HepG2 (cell line): ENCODE measurements around the gene SOHLH2. TPM values are rescaled to one million over a fixed set of nuclear protein-coding genes. Genes with fewer than 3 reads are reported as not detected.

Source experiments
- ATAC-seq: fragments of 200-7000 bp; cut with Tn5 transposase; 3 replicates; pipeline ENCODE4 v1.9.1; 2020; ENCODE audit warnings: mild to moderate bottlenecking, moderate library complexity
- BruUV-seq: library from RNA; stranded (reverse); fragments of 400-500 nt; replicated peaks from 2 replicates; lab custom pipeline; 2021; lab: Mats Ljungman, UMichigan
- CTCF ChIA-PET: fragments of 300-600 bp; formaldehyde crosslinking; extraction: SDS; loops from one replicate; lab custom pipeline; 2021; ENCODE audit warnings: low total read pairs, inconsistent platforms, low intra/inter-chr PET ratio; lab: Yijun Ruan, JAX
- POLR2A ChIA-PET: fragments of 350-600 bp; sonication (Branson Sonifier 250); formaldehyde crosslinking; loops from one replicate; lab custom pipeline; 2020; ENCODE audit warnings: antibody characterized with exemption, inconsistent platforms; lab: Yijun Ruan, JAX
- DNase-seq: peaks from one replicate; pipeline ENCODE4 v3.0.0-alpha.2; 2015; ENCODE audit warnings: low spot score
- FAIRE-seq: peaks from 3 replicates; lab custom pipeline; 2011; peaks lifted over from hg19 to GRCh38; lab: Jason Lieb, UNC
- H2AFZ ChIP-seq: one replicate; pipeline ENCODE4 v1.6.1; 2011; ENCODE audit warnings: low read length, inconsistent platforms
- H3K27ac ChIP-seq: fragments of 300-600 bp; 3 replicates; pipeline ENCODE4 v1.8.0; 2011; ENCODE audit warnings: mixed run types, mild to moderate bottlenecking, mixed read lengths, low read length, inconsistent platforms; ENCODE audit not compliant: insufficient read depth; ENCODE audit errors: extremely low read length
- H3K27me3 ChIP-seq, 2 experiments: fragments of 200-600 bp in 1 of 2; 2 replicates in 1 of 2; 3 replicates in 1 of 2; pipeline versions ENCODE4 v1.6.0 to v1.8.0; 2011; ENCODE audit warnings: low read length in 2 of 2, mild to moderate bottlenecking in 2 of 2, moderate library complexity in 2 of 2, inconsistent platforms in 1 of 2; ENCODE audit not compliant: insufficient read depth in 2 of 2, control insufficient read depth in 1 of 2
- H3K36me3 ChIP-seq, 2 experiments: fragments of 200-600 bp in 1 of 2; replicated peaks in 1 of 2; 2 replicates in 1 of 2; 3 replicates in 1 of 2; pipeline versions ENCODE4 v1.5.1 to v1.8.0; 2011; ENCODE audit warnings: low read length in 2 of 2, inconsistent platforms in 1 of 2; ENCODE audit not compliant: insufficient read depth in 2 of 2, control insufficient read depth in 1 of 2
- H3K4me1 ChIP-seq: 2 replicates; pipeline ENCODE4 v1.5.1; 2012; ENCODE audit warnings: low read length, inconsistent platforms; ENCODE audit not compliant: insufficient read depth
- H3K4me2 ChIP-seq: 2 replicates; pipeline ENCODE4 v1.6.0; 2011; ENCODE audit warnings: low read depth, low read length, inconsistent platforms
- H3K4me3 ChIP-seq, 3 experiments: fragments of 200-600 bp in 1 of 3; sonication (generic), shearing (Covaris generic) in 1 of 3; replicated peaks in 1 of 3; 2 replicates each; pipeline ENCODE4 v1.5.1; 2011 to 2016; ENCODE audit warnings: low read length in 3 of 3, inconsistent platforms in 2 of 3, low read depth in 2 of 3, mild to moderate bottlenecking in 2 of 3, control low read depth in 1 of 3, mixed read lengths in 1 of 3; ENCODE audit not compliant: insufficient read depth in 1 of 3
- H3K79me2 ChIP-seq: one replicate; pipeline ENCODE4 v1.6.1; 2011; ENCODE audit warnings: low read length, inconsistent platforms; ENCODE audit not compliant: insufficient read depth
- H3K9ac ChIP-seq: 2 replicates; pipeline ENCODE4 v1.6.0; 2011; ENCODE audit warnings: mild to moderate bottlenecking, low read depth, low read length, inconsistent platforms; ENCODE audit not compliant: insufficient read depth
- H3K9me3 ChIP-seq: 2 replicates; pipeline ENCODE4 v1.5.1; 2012; ENCODE audit warnings: mild to moderate bottlenecking, low read length
- H4K20me1 ChIP-seq: 2 replicates; pipeline ENCODE4 v1.6.0; 2011; ENCODE audit warnings: inconsistent platforms, mild to moderate bottlenecking, low read length, moderate library complexity; ENCODE audit not compliant: insufficient read depth
- MTA1 ChIP-seq: sonication (generic); formaldehyde crosslinking; IDR thresholded peaks from 2 replicates; pipeline ENCODE4 v1.4.0; 2020; ENCODE audit warnings: missing genetic modification reagents, mild to moderate bottlenecking, borderline replicate concordance
- MZF1 ChIP-seq: sonication (generic); formaldehyde crosslinking; IDR thresholded peaks from 2 replicates; pipeline ENCODE4 v1.8.1; 2023; ENCODE audit warnings: mild to moderate bottlenecking, missing genetic modification reagents, borderline replicate concordance
- NR2F6 ChIP-seq, 2 experiments: IDR thresholded peaks; 2 replicates each; pipeline ENCODE4 v1.6.1; 2016; ENCODE audit warnings: antibody characterized with exemption in 1 of 2, mild to moderate bottlenecking in 1 of 2
- RBFOX2 ChIP-seq: fragments of 200-400 bp; formaldehyde crosslinking; IDR thresholded peaks from 2 replicates; pipeline ENCODE4 v1.6.1; 2017; ENCODE audit warnings: low read depth, mild to moderate bottlenecking, low read length
- ZBTB7A ChIP-seq: sonication (generic); formaldehyde crosslinking; IDR thresholded peaks from 2 replicates; pipeline ENCODE4 v1.8.0; 2022; ENCODE audit warnings: mild to moderate bottlenecking, missing genetic modification reagents
- ZSCAN29 ChIP-seq: sonication (generic); formaldehyde crosslinking; conservative IDR thresholded peaks from 2 replicates; pipeline ENCODE4 v1.4.0; 2020; ENCODE audit warnings: mild to moderate bottlenecking, missing genetic modification reagents
- WGBS: methylation state at CpG from one replicate; pipeline ENCODE4 v1.1.6; 2017; ENCODE audit warnings: low lambda C conversion rate; 5-methylcytosine and 5-hydroxymethylcytosine counted together
- in situ Hi-C: cut with HindIII; loops from 2 replicates; pipeline ENCODE4 v1.10.0; 2017; ENCODE audit warnings: low pct_unique_long_range_greater_than_20kb; ENCODE audit not compliant: extremely low pct_ligation_motif_present
- intact Hi-C: fragments of 100-400 bp; cut with micrococcal nuclease; formaldehyde crosslinking; loops from one replicate; pipeline ENCODE4 v1.10.0; 2022; ENCODE audit not compliant: unreplicated experiment
- polyA plus RNA-seq, 8 experiments: library from polyadenylated mRNA; depleted of rRNA in 3 of 8; stranded (reverse) in 7 of 8; unstranded in 1 of 8; fragments of >200 nt; fragmentation: Illumina TruSeq in 4 of 8; extraction: Trizol in 4 of 8; gene quantifications; 2 replicates each; pipeline versions ENCODE4 v1.2.1 to v1.2.3, GENCODE V29; 2011 to 2016; ENCODE audit warnings: low read depth in 4 of 8, missing spikeins in 1 of 8, mixed read lengths in 1 of 8; ENCODE audit not compliant: insufficient read depth in 1 of 8
- total RNA-seq, 5 experiments: library from RNA; depleted of rRNA; stranded (reverse); fragments of >200 nt; fragmentation: Illumina TruSeq; extraction: Trizol; gene quantifications; 2 replicates each; pipeline ENCODE4 v1.2.3, GENCODE V29; 2016; ENCODE audit warnings: low read depth in 1 of 5
- TF ChIP-seq, protein P1 (sequence below): sonication (generic); formaldehyde crosslinking; IDR thresholded peaks from 2 replicates; pipeline ENCODE4 v1.4.0; 2020; ENCODE audit warnings: mild to moderate bottlenecking, missing genetic modification reagents
- TF ChIP-seq, protein P2 (sequence below): sonication (generic); formaldehyde crosslinking; IDR thresholded peaks from 2 replicates; pipeline ENCODE4 v1.8.0; 2022; ENCODE audit warnings: missing genetic modification reagents, mild to moderate bottlenecking, moderate library complexity, borderline replicate concordance
- TF ChIP-seq, protein P3 (sequence below): sonication (generic); formaldehyde crosslinking; IDR thresholded peaks from 2 replicates; pipeline ENCODE4 v1.4.0; 2020; ENCODE audit warnings: missing genetic modification reagents, low read depth, mild to moderate bottlenecking, borderline replicate concordance

Gene SOHLH2
- total and polyA plus RNA-seq, 2 of the 13 experiments (the other 11 are each of a cell fraction or from before 2014, with no cell fraction given), result not detected

DNA sequence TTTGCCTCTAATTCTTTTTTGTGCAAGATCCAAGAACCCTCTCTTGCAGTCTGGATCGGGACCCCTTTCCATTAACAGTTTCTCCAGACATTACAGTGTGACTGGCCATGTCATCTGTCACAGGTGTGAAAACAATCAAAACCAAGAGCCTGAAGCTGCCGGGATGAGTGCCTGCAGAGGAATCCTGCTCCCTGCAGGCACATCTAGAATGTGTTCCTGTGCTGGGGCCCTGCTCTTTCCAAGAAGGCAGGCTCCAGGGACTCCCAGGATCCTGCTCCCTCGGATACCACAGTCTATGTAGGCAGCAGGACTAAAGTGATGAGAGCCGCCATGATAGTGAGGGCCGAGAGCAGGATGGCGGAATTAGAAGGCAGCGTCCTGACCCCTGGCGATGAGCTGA, 44.5 kb upstream of the SOHLH2 start:
- Histone ChIP-seq H3K4me1 (no peaks in the 10 kb centered on the region), H4K20me1 (no peaks in the 10 kb centered on the region), H3K4me2 (no peak overlapping the region), H3K36me3 (no peaks in the 10 kb centered on the region), H3K9me3 (no peaks in the 10 kb centered on the region), H3K4me3 (no peak overlapping the region), H2AFZ (no peak overlapping the region), H3K27me3 (no peaks in the 10 kb centered on the region), H3K27ac (no peak overlapping the region), H3K9ac (no peak overlapping the region), H3K79me2 (no peaks in the 10 kb centered on the region)
- in situ Hi-C loops (no loop called here), intact Hi-C loops (no loop called here)
- no TSS peak for BruUV-seq
- ATAC-seq (no peak), DNase-seq (no peak), FAIRE-seq (no peak)
- no peak for TF ChIP-seq NR2F6 (IDR thresholded peaks at IDR 0.05)
- TF ChIP-seq NR2F6 (CRISPR knock-in tag; IDR thresholded peaks at IDR 0.05), result no peak
- TF ChIP-seq, protein P1, sequence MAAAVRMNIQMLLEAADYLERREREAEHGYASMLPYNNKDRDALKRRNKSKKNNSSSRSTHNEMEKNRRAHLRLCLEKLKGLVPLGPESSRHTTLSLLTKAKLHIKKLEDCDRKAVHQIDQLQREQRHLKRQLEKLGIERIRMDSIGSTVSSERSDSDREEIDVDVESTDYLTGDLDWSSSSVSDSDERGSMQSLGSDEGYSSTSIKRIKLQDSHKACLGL (CRISPR knock-in tag), result no peak
- TF ChIP-seq MZF1, result no peak
- no peak for TF ChIP-seq ZBTB7A (CRISPR knock-in tag)
- TF ChIP-seq MTA1 (CRISPR knock-in tag), result no peak
- TF ChIP-seq, protein P2, sequence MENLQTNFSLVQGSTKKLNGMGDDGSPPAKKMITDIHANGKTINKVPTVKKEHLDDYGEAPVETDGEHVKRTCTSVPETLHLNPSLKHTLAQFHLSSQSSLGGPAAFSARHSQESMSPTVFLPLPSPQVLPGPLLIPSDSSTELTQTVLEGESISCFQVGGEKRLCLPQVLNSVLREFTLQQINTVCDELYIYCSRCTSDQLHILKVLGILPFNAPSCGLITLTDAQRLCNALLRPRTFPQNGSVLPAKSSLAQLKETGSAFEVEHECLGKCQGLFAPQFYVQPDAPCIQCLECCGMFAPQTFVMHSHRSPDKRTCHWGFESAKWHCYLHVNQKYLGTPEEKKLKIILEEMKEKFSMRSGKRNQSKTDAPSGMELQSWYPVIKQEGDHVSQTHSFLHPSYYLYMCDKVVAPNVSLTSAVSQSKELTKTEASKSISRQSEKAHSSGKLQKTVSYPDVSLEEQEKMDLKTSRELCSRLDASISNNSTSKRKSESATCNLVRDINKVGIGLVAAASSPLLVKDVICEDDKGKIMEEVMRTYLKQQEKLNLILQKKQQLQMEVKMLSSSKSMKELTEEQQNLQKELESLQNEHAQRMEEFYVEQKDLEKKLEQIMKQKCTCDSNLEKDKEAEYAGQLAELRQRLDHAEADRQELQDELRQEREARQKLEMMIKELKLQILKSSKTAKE (CRISPR knock-in tag), result no peak
- TF ChIP-seq RBFOX2, result no peak
- TF ChIP-seq, protein P3, sequence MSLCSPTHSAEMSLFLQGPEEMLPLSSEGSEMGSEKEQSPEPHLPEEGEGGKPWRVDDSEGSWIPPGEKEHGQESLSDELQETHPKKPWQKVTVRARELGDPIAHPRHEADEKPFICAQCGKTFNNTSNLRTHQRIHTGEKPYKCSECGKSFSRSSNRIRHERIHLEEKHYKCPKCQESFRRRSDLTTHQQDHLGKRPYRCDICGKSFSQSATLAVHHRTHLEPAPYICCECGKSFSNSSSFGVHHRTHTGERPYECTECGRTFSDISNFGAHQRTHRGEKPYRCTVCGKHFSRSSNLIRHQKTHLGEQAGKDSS (CRISPR knock-in tag), result no peak
- TF ChIP-seq ZSCAN29 (CRISPR knock-in tag), result no peak
- CTCF ChIA-PET, result no interaction called here
- WGBS, result 34% methylated on average over 7 of the region's 8 CpGs
- POLR2A ChIA-PET, result no interaction called here
